Right lobe of liver (tissue), 4 donors: ENCODE results near the gene DPH1.

Source experiments
- POLR2A ChIP-seq: fragments of 450-650 bp; IDR thresholded peaks from one replicate; pipeline ENCODE4 v1.6.1; 2017; ENCODE audit warnings: antibody characterized with exemption, mild to moderate bottlenecking
- TF ChIP-seq, protein P1 (sequence below), 4 donors: fragments of 200-600 bp in 3 of 4; fragments of 450-650 bp in 1 of 4; IDR thresholded peaks; one replicate each; pipeline versions ENCODE4 v1.5.1 to v1.8.0; 2016 to 2022; ENCODE audit warnings: antibody characterized with exemption in 4 of 4, mild to moderate bottlenecking in 2 of 4
- donor health status: DM: no; HTN: no; CAD: no.
- donor health status: DM: no; HTN: no; CAD: no.
- donor health status: DM: no; HTN: yes; CAD: no.

DNA sequence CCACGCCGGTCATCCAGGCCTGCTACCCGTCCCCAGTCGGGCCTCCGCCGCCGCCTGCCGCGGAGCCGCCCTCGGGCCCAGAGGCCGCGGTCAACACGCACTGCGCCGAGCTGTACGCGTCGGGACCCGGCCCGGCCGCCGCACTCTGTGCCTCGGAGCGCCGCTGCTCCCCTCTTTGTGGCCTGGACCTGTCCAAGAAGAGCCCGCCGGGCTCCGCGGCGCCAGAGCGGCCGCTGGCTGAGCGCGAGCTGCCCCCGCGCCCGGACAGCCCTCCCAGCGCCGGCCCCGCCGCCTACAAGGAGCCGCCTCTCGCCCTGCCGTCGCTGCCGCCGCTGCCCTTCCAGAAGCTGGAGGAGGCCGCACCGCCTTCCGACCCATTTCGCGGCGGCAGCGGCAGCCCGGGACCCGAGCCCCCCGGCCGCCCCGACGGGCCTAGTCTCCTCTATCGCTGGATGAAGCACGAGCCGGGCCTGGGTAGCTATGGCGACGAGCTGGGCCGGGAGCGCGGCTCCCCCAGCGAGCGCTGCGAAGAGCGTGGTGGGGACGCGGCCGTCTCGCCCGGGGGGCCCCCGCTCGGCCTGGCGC is 27.3 kb downstream of the DPH1 start:
- TF ChIP-seq, protein P1, sequence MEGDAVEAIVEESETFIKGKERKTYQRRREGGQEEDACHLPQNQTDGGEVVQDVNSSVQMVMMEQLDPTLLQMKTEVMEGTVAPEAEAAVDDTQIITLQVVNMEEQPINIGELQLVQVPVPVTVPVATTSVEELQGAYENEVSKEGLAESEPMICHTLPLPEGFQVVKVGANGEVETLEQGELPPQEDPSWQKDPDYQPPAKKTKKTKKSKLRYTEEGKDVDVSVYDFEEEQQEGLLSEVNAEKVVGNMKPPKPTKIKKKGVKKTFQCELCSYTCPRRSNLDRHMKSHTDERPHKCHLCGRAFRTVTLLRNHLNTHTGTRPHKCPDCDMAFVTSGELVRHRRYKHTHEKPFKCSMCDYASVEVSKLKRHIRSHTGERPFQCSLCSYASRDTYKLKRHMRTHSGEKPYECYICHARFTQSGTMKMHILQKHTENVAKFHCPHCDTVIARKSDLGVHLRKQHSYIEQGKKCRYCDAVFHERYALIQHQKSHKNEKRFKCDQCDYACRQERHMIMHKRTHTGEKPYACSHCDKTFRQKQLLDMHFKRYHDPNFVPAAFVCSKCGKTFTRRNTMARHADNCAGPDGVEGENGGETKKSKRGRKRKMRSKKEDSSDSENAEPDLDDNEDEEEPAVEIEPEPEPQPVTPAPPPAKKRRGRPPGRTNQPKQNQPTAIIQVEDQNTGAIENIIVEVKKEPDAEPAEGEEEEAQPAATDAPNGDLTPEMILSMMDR (IDR thresholded peaks at IDR 0.05), result no peak
- no peak for TF ChIP-seq POLR2A
